Right atrium auricular region (tissue), 2 donors: ENCODE results near the gene TOPORS. TPM values are rescaled to one million over a fixed set of nuclear protein-coding genes. Genes with fewer than 3 reads are reported as not detected.
"Not testable (repeated sequence)": the region's sequence is repeated elsewhere in the genome, so short reads cannot be mapped to it uniquely, and the experiment has no call there.

Source experiments
- DNase-seq: peaks from one replicate; pipeline ENCODE4 v3.0.0-alpha.2; 2019; ENCODE audit warnings: low spot score
- H3K27ac ChIP-seq, 2 donors: fragments of 200-600 bp; sonication (generic); 1 replicate in 1 of 2; 2 replicates in 1 of 2; pipeline ENCODE4 v1.5.1; 2016 to 2019
- H3K27me3 ChIP-seq, 2 donors: fragments of 200-600 bp; sonication (generic); one replicate each; pipeline versions ENCODE4 v1.5.1 to v1.6.0; 2017 to 2019
- H3K36me3 ChIP-seq: fragments of 200-600 bp; sonication (generic); one replicate; pipeline ENCODE4 v1.5.1; 2016
- H3K4me1 ChIP-seq, 2 donors: fragments of 200-600 bp; sonication (generic); one replicate each; pipeline versions ENCODE4 v1.5.1 to v1.6.0; 2017 to 2019
- H3K4me3 ChIP-seq, 2 donors: fragments of 200-600 bp; sonication (generic); 1 replicate in 1 of 2; 2 replicates in 1 of 2; pipeline ENCODE4 v1.5.1; 2017 to 2019; ENCODE audit warnings: mild to moderate bottlenecking in 1 of 2, moderate library complexity in 1 of 2
- H3K9me3 ChIP-seq, 2 donors: fragments of 200-600 bp; sonication (generic); one replicate each; pipeline ENCODE4 v1.5.1; 2019
- CTCF ChIP-seq, 2 donors: fragments of 200-600 bp; sonication (generic); IDR thresholded peaks; one replicate each; pipeline ENCODE4 v1.5.1; 2019; ENCODE audit warnings: antibody characterized with exemption in 2 of 2
- total RNA-seq, 2 donors: library from RNA; depleted of rRNA; stranded (reverse); fragments of >200 nt; gene quantifications; one replicate each; pipeline ENCODE4 v1.1.0, GENCODE V29; 2016

Gene TOPORS
- total RNA-seq, 2 donors from 2014 or later: 9.4 to 11.0 TPM

DNA sequence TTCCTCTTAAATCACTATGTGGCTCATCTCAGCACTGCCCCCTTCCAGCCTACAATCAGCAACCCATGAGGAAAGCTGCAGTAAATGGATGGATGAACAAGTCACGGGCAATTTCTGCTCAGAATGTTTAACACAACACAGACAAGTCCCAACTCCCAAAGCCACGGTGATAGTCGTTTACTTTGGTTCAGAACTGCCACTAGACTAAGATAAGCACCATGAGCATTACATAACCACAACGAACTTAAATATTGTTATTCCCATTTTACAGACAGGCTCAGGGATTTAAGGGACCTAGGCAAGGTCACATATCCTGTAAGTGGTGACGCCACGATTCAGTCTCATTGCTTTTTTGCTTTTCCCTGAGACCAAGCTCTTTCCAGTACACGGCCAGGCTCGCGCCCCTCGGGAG, 2.2 kb downstream of the TOPORS start:
- no peak for DNase-seq
- H3K36me3 ChIP-seq: no peaks in the 10 kb centered on the region
- no peaks in the 10 kb centered on the region for H3K27me3 ChIP-seq
- no peaks in the 10 kb centered on the region for H3K9me3 ChIP-seq
- peaks cover 0 to 21% of the 10 kb centered on the region in 2 donors for H3K4me1 ChIP-seq
- H3K27ac ChIP-seq: peak overlapping the region; percentile 95 to 96
- H3K4me3 ChIP-seq: peak overlapping the region; percentile 78 to 85
- no peak for TF ChIP-seq CTCF (IDR thresholded peaks at IDR 0.05)

GRCh38 chr9:32548213-32548612, 4.2 kb downstream of the TOPORS start:
- not testable (repeated sequence) for H3K4me3 ChIP-seq, H3K27ac ChIP-seq, H3K9me3 ChIP-seq, H3K36me3 ChIP-seq, DNase-seq, H3K27me3 ChIP-seq
- H3K4me1 ChIP-seq: peaks cover 0 to 17% of the 10 kb centered on the region in 2 donors

- H3K36me3 ChIP-seq: peaks cover 28% of the 10 kb centered on the region
- no peak for TF ChIP-seq CTCF (IDR thresholded peaks at IDR 0.05)
- no peaks in the 10 kb centered on the region for H3K9me3 ChIP-seq
- no peak for DNase-seq
- peaks cover 0 to 12% of the 10 kb centered on the region in 2 donors for H3K4me1 ChIP-seq
- no peak overlapping the region for H3K4me3 ChIP-seq
- no peak overlapping the region for H3K27ac ChIP-seq
- no peaks in the 10 kb centered on the region for H3K27me3 ChIP-seq
Measured at GRCh38 chr9:32545884-32546283, 6.5 kb downstream of the TOPORS start.

- Histone ChIP-seq H3K4me1 (no peaks in the 10 kb centered on the region), H3K4me3 (no peak overlapping the region), H3K27me3 (no peaks in the 10 kb centered on the region), H3K36me3 (peaks cover 28% of the 10 kb centered on the region), H3K27ac (no peak overlapping the region), H3K9me3 (no peaks in the 10 kb centered on the region)
- no peak for TF ChIP-seq CTCF (IDR thresholded peaks at IDR 0.05)
- no peak for DNase-seq
Measured at GRCh38 chr9:32543047-32543446, 9.3 kb downstream of the TOPORS start.

DNA sequence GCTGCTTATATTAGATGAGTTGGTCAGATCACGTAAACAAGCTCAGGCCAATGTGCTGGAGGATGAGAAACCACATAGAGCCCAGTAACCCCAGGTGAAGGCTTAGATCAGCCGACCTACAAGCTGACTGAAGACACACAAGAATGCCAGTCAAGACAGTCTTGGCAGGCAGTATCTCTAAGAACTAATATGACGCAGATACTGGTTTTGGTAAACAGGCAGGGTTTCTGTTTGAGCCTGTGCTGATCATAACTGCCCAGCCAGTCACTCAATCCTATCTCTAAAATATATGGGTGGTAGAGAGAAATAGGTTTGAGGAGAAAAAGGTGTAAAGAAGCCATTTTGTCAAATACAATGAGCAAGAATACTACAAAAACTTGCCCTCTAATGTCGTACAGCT, 18.6 kb downstream of the TOPORS start:
- TF ChIP-seq CTCF (IDR thresholded peaks at IDR 0.05): no peak
- peaks cover 0 to 4% of the 10 kb centered on the region in 2 donors for H3K9me3 ChIP-seq
- no peaks in the 10 kb centered on the region for H3K36me3 ChIP-seq
- DNase-seq: no peak
- H3K27me3 ChIP-seq: no peaks in the 10 kb centered on the region
- H3K4me3 ChIP-seq: no peak overlapping the region
- no peaks in the 10 kb centered on the region for H3K4me1 ChIP-seq
- no peak overlapping the region for H3K27ac ChIP-seq

DNA sequence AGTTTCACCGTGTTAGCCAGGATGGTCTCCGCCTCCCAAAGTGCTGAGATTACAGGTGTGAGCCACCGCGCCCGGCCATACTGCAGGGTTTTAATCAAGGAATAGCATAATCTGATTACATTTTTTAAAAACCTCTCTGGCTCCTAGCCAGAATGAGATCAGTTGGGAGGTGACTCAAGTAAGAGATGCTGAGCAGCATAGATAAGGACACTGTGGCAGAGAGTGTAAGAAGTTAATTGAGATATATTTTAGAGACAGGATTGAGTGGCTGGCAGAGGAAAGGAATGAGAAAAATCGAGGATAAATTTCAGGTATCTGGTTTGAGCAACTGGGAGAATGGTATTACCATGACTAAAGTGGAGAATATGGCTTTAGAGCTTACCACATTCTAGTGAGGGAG, 19.1 kb downstream of the TOPORS start:
- DNase-seq: no peak
- no peak for TF ChIP-seq CTCF (IDR thresholded peaks at IDR 0.05)

More for the DNA sequence above, 19.1 kb downstream of the TOPORS start:
- no peaks in the 10 kb centered on the region for H3K27me3 ChIP-seq
- no peak overlapping the region for H3K27ac ChIP-seq
- no peaks in the 10 kb centered on the region for H3K4me1 ChIP-seq
- no peaks in the 10 kb centered on the region for H3K36me3 ChIP-seq
- no peak overlapping the region for H3K4me3 ChIP-seq
- peaks cover 0 to 4% of the 10 kb centered on the region in 2 donors for H3K9me3 ChIP-seq
